ENCODE measurements around the gene HOXA10. TPM values are rescaled to one million over a fixed set of nuclear protein-coding genes. Genes with fewer than 3 reads are reported as not detected.

The HOXA10 gene
- total RNA-seq, 3 donors from 2014 or later = 25.0 to 56.9 (median 25.8) TPM

DNA sequence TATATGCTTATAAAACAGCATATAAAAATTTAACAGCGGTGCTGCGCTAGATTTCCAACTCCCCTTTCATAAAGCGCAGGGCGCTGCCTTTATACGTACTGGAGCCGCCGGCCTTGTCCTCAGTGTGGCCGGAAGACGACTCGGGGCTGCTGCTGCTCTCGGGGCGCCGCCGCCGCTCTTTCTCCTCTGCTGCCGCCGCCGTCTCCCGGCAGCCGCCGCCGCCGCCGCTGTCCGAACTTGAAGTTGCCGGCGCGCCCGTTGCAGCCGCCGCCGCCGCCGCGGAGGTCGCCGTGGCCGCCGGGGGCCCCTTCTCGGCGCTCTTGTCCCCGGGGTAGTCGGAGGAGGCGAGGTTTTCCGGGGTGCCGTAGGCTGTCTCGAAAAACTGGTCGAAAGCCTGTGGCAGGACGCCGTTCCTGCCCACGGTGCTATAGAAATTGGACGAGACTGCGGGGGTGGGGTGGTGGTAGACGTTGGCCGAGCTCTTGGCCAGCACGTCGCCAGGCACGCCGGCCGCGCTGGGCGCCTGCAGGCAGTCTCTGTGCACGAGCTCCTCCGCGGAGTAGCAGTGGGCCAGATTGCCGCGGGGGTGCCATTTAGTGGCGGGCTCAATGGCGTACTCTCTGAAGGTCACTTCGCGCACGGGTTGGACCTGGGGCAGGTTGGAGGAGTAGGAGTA lies 10.4 kb upstream of the HOXA10 start:
- DNase-seq (peak; percentile 73 to 81 (median 76)), ATAC-seq (peak; percentile 28)
- peak overlapping the region; percentile 50 for H3K4me3 ChIP-seq
- peaks cover 40% of the 10 kb centered on the region for H3K4me1 ChIP-seq (ENCODE audit: low read depth)
- intact Hi-C loops (cut with DNase I, micrococcal nuclease) = no loop called here
- no peaks in the 10 kb centered on the region for H3K36me3 ChIP-seq (ENCODE audit: low read depth)
- no peak for TF ChIP-seq CTCF (IDR thresholded peaks at IDR 0.05)
- no peaks in the 10 kb centered on the region for H3K9me3 ChIP-seq

GRCh38 chr7:27183682-27184336 lies 9.7 kb upstream of the HOXA10 start:
- no peak for TF ChIP-seq CTCF (IDR thresholded peaks at IDR 0.05)
- peaks cover 34% of the 10 kb centered on the region for H3K4me1 ChIP-seq (ENCODE audit: low read depth)
- no peak for ATAC-seq

DNA sequence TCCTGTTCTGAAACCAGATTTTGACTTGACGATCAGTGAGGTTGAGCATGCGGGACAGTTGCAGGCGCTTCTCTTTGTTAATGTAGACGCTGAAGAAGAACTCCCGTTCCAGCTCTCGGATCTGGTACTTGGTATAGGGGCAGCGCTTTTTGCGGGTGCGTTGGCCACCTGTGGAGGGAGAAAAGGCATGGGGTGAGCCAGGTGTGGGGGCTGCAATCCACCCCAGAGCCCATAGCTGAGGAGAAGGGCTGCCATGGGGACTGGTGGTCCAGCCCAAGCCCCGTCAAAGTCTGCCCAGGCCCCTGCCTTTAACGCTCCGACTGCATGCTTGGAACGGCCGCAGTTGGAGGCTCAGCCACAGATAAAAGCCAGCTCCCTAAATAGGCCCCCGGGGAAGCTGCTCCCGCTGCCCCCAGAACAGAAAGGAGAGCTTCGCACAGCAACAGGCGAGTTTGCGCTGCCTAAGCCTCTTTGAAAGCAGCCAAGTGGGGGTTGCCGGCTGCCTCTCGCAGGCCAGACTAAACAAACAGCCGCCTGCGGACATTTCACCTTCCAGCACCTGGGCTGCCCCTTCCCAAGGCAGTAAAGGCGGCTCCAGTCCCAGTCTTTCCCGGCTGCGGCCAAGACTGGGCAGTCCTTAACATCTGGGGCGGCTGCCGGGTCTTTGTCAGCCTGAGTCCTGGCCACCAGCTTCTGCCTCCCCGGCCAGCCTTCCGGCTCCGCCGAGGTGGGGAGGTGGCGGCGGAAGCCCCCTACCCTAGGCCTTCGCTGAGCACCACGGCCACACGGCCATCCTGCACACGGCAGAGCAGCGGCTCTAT lies 9.0 kb upstream of the HOXA10 start:
- no peak for TF ChIP-seq CTCF (IDR thresholded peaks at IDR 0.05)
- ATAC-seq = no peak
- intact Hi-C loops (cut with DNase I, micrococcal nuclease) = no loop called here
- peak in 2 of 3 donors; percentile 56 to 63 for DNase-seq
- Histone ChIP-seq H3K4me1 (ENCODE audit: low read depth) (peaks cover 32% of the 10 kb centered on the region), H3K4me3 (peak overlapping the region; percentile 50), H3K9me3 (no peaks in the 10 kb centered on the region), H3K36me3 (ENCODE audit: low read depth) (no peaks in the 10 kb centered on the region)

More at GRCh38 chr7:27183682-27184336, 9.7 kb upstream of the HOXA10 start:
- intact Hi-C loops (cut with DNase I, micrococcal nuclease) = no loop called here
- Histone ChIP-seq H3K9me3 (no peaks in the 10 kb centered on the region), H3K36me3 (ENCODE audit: low read depth) (no peaks in the 10 kb centered on the region), H3K4me3 (peak overlapping the region; percentile 50)
- peak in 1 of 3 donors; percentile 56 for DNase-seq

DNA sequence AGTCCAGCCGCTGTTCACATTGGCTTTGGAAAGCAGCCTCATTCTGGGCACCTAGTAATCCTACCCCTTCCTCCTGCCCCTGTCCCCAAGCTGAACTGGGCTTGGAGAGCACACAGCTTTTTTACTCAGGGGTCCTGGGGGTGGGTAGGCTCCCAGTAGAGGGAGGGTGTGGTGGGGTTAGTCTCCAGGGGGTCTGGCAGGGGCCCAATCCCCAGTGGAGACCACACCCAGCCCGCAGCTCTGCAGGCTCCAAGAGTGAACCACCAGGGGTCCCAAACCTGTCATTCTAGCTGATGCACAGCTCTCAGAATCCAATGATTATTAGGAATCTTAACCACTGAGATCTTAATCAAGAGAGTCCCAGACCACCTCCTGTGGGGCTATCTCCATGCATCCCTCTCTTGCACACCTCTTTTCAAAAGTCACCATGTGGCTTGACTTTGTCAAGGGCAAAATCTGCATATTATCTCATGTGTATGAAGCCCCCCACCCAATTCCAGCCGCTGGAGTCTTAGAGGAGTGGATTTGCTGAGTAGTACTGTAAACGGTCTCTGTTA lies 8.2 kb upstream of the HOXA10 start:
- Histone ChIP-seq H3K4me1 (ENCODE audit: low read depth) (peaks cover 32% of the 10 kb centered on the region), H3K36me3 (ENCODE audit: low read depth) (no peaks in the 10 kb centered on the region), H3K4me3 (no peak overlapping the region), H3K9me3 (no peaks in the 10 kb centered on the region)
- TF ChIP-seq CTCF (IDR thresholded peaks at IDR 0.05) = no peak
- intact Hi-C loops (cut with DNase I, micrococcal nuclease) = no loop called here
- ATAC-seq = no peak
- DNase-seq = peak in 2 of 3 donors; percentile 42 to 44

- peaks cover 32% of the 10 kb centered on the region for H3K4me1 ChIP-seq (ENCODE audit: low read depth)
- TF ChIP-seq CTCF (IDR thresholded peaks at IDR 0.05) = no peak
- H3K4me3 ChIP-seq = no peak overlapping the region
- DNase-seq = peak in 2 of 3 donors; percentile 37 to 52
- ATAC-seq = no peak
- no peaks in the 10 kb centered on the region for H3K9me3 ChIP-seq
- H3K36me3 ChIP-seq (ENCODE audit: low read depth) = no peaks in the 10 kb centered on the region
- intact Hi-C loops (cut with DNase I, micrococcal nuclease) = no loop called here
Observed at GRCh38 chr7:27181795-27182275, 7.7 kb upstream of the HOXA10 start.

Data from mucosa of descending colon (tissue), 3 donors.